HG02943 (cell line): ENCODE measurements around the gene CCDC192.

Experiments used
- ATAC-seq: cut with Tn5 transposase; IDR thresholded peaks from one replicate; pipeline ENCODE4 v1.9.1; 2021; ENCODE audit warnings: mild to moderate bottlenecking, low read depth, moderate library complexity; ENCODE audit not compliant: unreplicated experiment

CCDC192 gene

DNA sequence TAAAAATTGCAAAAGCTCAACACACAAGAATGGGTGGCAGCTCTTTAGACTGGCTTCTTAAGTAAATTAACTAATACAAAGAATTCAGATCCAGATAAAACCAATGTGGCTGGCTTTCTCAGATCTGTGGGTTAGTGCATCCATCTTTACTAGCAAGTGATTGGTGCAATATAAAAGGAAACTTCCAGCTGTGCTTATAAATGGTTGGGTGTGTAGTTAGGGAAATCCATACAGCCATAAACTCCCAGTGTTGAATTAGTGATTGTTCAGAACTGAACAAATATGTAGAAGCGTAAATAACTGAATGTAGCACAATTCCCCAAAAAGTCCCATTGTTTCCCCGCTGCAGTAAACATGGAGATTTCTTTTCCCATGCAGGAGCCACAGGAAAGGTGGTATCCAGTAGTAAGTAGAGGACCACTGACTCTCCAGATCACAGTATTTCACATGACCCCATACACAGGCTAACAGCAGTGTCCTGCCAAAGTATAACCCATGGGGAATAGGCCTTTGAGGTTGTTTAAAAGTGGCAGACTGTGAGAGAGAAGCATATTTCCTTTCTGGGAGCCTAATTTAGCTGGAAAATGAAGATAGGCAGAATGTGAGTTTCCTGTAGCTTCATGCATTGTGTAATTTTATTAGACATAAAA is 207.2 kb downstream of the CCDC192 start:
- no peak for ATAC-seq

DNA sequence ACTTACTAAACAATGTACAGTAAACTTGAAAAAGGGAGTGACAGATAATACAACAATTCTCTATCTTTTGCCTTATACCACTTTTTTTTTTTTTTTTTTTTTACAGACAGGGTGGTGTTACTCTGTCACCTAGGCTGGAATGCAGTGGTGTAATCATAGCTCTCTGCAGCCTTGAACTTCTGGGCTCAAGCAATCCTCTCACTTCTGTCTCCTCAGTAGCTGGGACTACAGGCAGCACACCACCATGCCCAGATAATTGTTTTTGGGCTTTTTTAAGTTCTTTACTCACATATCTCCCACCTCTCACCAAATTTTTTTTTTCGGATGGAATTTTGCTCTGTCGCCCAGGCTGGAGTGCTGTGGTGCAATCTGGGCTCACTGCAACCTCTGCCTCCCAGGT is 208.4 kb downstream of the CCDC192 start:
- ATAC-seq, result no peak

DNA sequence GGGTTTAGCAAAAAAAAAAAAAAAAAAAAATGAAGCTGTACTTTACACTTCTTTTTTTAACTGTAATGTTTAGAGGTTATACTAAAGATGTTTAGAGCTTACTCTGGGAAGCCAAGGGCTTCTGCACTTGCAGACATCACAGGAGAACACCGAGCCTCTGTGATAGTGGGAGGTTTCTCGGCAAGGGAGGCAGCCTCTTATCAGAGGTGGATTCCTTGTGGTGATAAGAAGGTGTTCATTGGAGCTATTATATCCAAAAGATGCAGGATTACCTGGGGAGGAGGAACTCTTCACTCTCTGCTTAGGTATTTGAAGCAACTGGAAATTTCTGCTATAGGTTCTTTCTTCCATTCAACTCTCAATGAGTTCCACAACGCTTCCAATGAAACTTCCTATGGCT is 209.2 kb downstream of the CCDC192 start:
- ATAC-seq, result no peak

DNA sequence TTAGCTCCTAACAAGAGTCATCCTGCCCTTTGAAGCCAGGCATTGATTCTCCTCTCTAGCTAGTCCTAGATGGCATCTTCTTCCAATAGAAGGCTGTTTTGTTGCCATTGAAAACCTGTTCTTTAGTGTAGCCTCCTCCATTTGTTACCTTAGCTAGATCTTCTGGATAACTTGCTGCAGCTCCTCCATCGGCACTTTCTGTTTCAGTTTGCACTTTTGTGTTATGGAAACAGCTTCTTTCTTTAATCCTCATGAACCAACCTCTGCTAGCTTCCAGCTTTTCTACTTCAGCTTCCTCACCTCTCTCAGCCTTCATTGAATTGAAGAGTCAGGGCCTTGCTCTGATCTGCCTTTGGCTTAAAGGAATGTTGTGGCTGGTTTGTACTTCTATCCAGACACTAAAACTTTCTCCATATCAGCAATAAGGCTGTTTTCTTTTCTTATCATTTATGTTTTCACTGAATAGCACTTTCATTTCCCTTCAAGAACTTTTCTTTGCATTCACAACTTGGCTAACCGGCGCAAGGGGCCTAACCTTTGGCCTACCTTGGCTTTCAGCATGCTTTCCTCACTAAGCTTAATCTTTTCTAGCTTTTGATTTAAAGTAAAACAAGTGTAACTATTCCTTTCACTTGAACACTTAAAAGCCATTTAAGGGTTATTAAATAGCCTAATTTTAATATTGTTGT is 213.8 kb downstream of the CCDC192 start:
- no peak for ATAC-seq

DNA sequence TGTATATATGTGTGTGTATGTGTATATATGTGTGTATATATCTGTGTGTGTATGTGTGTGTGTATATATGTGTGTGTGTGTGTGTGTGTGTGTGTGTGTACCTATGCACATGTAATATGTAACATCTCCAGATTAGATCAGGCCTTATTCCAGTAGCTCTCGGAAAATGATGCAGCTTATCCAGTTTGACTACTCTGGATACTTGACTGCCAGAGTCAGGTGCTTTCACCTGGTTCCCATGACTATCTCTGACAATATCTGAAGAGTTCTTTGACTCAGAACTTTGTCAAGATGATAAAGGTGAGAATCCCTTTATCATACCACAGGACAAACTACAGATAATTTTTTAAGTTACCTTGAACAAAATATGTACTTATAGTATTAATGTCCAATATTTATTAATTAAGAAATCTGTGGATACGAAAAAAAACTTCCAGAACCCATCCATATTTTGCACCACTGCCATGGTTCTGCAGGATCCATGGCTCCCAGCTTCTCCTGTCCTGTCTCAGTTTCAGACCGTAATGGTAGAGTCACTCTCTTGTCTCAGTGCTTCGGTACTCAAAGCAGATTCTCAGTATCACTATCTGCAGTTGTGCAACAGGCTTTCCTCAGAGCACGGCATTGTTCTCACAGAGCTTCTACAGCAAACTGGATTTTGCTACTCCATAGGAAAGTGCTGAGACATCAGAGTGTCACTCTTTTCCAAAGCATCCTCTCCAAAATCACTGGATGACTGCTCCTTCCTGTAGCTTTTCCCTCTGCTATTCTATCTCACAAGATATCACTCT is 216.0 kb downstream of the CCDC192 start:
- ATAC-seq, result no peak

DNA sequence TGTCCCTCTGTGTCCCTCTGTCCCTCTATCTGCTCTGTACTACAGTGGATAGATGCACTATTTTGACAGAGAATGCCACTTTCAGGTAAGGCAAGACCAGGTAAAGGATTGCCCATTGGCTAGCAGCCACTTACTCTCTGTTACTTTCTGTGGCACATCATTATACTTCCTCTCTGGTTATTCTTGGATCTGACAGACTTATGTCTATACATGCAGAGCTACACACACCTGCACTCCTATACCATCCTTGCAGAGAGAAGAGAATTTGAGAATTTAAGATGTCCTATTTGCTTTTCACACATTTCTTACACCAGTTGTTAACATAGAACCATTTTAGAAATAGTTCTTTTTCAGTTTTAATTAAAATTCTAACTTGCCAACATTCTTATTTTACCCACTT is 216.6 kb downstream of the CCDC192 start:
- ATAC-seq, result no peak

DNA sequence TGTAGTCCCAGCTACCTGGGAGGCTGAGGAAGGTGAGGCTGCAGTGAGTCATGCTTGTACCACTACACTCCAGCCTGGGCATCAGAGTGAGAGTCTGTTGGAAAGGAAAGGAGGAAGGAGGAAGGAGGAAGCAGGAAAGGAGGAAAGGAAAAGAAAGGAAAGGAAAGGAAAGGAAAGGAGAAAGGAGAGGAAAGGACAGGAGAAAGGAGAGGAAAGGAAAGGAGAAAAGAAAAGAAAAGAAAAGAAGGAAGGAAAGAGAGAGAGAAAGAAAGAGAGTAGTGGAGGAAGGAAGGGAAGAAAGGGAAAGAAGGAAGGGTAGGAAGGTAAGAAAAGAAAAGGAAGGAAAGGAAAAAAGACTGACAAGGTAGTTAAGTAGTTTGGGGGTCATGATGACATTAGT is 217.7 kb downstream of the CCDC192 start:
- no peak for ATAC-seq

DNA sequence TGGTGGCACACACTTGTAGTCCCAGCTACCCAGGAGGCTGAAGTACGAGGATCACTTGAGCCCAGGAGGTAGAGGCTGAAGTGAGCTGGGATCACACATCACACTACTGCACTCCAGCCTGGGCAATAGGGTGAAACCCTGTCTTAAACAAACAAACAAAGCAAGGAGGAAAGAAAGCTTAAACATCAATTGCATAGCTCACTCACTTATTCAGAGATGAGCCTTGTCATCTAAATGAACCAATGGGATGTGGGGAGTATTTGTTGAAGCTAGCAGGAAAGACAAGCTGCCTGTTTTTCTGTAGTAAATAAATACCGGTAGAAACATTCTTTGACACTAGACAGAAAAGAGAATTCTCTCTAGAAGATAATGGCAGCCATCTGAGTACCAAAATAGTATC is 219.4 kb downstream of the CCDC192 start:
- no peak for ATAC-seq

DNA sequence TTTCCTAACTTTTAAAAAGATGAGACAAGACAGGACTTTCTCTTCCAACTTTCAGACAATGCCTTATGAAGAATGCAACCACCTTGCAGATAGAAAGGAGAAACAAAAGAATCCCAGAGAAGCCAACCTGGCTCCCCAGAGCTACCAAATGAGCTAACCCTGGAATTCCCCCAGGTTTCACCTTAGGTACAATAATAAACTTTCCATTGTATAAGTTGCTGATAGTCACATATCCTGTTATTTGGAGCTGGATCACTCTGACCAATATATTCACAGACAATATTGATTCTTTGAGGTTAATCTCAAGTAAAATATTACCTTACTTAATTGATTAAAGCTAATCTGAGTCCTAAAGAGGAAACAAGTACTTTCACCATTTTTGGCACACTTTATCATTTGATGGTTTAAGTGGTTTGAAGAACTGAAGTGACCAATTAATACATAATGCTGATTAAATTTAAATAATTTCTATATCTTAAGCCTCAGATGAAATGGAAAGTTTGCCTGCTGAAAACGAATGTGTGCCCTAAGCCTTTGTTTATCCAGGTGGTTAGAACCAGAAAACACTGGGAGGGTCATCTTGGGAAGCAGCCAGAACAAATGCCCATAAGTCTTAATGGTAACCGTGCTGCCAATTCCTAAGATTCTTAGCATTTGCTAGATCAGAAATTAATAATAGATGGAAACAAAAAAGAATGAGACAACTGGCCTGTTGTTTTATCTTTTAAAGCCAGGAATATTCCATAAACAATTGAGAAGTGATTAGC is 220.8 kb downstream of the CCDC192 start:
- ATAC-seq, result no peak

DNA sequence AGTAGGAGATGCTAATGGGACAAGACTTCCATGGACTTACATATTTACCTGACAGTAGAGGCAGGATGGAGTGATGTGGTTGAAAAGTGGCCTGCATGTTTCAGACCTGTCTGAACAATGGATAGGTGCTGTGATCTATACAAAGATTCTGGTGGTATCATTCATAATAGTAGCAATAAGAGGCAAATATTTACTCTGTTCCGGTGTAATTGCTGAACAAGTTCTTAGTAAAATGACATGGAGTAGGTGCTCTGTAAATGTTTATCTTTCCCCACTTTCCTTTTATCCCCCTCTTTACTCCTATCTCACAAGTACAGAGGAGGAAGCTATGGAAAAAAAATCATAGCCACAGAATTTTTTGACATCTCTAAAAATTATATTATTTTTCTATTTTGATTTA is 221.4 kb downstream of the CCDC192 start:
- ATAC-seq, result no peak

DNA sequence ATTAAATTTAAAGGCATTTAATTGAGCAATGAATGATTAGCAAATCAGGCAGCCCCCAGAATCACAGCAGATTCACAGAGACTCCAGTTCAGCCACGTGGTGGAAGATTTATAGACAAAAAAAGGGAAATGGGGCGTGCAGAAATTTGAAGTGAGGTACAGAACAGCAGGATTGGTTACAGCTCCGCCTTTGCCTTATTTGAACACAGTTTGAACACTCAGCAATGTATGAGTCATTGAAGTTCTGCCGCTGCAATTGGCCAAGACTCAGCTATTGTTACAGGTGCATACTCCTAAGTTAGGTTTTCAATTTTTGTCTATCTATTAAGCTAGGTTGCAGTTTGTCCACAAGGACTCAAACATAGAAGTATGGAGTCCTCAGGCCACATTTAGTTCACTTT is 222.7 kb downstream of the CCDC192 start:
- ATAC-seq, result no peak

DNA sequence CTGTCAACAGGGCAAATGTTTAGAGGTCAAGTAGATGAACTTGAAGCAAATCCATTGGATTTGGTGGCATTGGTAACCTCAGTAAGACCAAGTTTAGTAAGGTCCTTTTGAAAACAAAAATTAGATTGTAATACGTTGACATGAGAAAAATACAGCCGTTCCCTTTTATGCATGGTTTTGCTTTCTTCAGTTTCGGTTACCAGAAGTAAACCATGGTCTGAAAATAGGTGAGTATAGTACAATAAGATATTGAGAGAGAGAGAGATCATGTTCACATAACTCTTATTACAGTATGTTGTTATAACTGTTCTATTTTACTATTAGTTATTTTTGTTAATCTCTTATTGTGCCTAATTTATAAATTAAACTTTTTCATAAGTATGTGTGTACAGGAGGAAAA is 223.8 kb downstream of the CCDC192 start:
- no peak for ATAC-seq

DNA sequence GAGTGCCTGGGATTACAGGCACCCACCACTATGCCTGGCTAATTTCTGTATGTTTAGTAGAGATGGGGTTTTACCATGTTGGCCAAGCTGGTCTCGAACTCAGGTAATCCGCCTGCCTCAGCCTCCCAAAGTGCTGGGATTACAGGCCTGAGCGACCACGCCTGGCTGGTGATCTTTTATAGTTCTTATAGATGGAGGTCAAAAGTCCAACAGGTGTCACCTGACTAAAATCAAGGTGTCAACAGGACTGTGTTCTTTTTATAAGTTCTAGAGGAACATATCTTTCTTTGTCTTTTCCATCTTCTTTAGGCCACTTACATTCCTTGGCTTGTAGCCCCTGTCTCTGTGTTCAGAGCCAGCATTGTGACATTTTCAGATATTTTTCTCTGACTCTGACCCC is 224.9 kb downstream of the CCDC192 start:
- ATAC-seq, result no peak

DNA sequence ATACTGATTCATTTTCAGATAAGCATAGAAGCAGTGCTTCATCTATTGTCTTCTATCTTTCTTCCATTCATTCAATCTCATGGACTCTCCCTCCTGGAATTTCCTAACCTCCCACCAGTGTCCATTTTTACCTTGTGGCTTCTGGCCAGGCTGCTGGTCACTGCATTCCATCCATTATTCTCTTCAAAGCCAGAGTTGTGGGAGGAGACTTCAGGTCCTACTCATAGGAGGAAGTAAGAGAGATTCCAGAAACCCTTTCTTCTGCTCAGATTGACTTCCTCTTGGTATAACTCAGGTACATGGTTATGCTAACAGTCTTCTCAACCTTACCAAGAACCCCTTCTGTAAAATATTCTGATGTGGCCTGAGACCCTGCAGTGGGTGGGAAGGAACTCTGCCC is 227.1 kb downstream of the CCDC192 start:
- ATAC-seq, result no peak

DNA sequence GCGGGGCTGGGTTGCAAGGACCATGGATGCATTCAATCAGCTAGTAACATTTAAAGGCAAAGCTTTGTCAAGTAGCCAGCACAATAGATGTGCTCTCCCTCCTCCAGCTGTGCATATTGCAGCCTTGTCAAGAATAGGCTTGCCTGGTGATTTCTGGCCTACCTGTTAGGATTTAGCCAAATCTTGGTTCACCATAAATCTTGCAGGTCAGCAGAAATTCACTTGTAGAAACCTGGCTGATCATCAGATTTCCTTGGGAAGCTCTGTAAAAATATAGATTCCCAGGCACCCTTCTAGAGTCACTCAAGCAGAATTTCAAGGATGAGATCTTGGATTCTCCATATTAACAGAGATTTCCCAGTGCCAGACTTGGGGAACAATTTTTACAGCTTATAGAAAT is 228.2 kb downstream of the CCDC192 start:
- no peak for ATAC-seq

DNA sequence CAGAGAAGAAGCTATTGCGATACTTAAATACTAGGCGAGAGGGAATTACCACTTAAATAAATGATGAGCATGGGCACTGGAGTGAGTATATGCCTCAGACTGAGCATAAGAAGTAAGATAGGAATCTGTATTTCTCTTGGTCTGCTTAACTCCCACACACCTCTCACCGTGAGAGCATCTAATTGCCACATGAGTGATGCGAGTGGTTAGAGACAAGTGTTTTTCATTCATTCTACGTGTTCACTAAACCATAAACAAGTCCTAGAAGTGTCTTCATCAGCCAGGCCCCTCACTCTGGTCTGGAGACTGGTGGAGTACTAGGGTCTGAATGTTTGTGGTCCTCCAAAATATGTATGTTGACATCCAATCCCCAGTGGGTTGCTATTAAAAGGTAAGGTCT is 230.2 kb downstream of the CCDC192 start:
- no peak for ATAC-seq

DNA sequence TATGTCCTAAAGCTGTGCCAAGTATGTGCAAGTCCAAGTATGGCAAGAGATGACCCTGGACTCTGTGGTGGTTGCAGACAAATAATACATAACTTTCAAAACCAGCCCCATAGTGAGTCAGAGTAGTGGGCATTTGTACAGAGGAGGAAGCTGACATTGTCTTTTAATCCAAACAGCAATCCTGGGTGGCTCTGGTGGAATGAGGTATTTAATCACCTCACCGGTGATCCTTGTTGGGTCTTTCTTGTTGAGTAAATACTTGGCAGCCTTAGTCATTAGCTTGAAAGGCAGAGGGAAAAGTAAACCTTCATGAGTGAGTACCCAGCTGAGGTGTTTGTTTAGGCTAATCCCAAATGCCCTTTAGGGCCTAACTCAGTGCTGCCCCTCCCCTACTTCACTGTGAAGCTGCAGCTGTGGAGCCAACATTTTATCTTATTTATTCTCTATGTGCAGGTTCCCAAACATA is 231.6 kb downstream of the CCDC192 start:
- ATAC-seq, result no peak

DNA sequence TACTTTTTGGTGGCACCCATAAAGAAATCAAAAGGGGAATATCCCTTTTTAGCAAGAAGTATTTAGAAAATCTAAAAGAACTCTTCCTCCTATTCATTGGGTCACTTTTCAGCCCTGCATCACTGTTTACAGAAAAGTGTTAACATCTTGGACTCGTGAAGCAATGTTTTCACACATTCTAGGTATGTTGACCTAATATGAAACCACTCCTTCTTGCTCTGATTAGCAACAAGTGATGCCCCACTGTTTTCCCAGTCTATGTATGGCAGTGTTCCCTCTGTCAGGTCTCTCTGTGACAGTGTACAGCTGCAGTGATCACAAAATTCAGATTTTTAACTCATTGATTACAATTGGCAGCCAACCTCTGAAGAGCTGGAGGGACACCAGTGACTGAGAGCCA is 232.2 kb downstream of the CCDC192 start:
- ATAC-seq, result no peak

DNA sequence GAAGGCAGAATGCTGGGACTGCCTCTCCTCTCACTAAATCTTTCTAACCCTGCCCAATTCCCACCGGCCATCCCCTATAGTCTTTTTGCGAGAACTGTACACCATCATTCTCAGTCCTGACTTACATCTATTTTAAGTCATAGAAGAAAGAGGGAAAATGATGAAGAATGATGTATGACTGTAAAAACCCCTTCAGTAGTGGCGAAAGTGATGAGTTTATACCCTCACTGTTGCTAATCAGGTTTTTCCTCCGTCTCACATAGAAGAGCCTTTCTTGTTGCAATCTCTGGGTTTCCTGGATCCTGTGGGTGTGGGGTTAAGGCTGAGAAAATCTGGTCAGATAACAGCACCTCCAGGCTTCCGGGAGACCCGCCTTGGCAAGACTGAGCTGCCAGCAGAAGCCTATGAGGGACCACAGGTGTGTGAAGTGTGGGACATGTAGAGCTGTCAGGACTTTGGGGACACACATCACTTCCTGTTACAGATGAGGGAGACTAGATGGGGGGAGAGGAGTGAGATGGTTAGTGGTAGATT is 233.3 kb downstream of the CCDC192 start:
- no peak for ATAC-seq

DNA sequence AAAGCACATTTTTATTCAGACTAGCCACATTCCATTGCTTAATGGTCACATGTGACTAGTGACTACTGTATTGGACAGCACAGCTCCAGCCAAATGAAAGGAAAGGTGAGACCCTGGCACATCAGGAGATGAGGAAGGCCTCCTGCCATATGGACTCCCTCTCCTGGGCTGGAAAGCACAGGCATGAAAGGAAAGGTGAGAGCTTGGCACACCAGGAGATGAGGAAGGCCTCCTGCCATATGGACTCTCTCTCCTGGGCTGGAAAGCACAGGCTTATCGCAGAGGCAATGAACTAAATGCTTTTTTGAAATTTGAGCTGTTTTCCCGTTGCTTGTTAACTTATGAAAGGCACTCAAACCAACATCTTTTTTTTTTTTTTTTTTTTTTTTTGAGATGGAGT is 235.6 kb downstream of the CCDC192 start:
- no peak for ATAC-seq

DNA sequence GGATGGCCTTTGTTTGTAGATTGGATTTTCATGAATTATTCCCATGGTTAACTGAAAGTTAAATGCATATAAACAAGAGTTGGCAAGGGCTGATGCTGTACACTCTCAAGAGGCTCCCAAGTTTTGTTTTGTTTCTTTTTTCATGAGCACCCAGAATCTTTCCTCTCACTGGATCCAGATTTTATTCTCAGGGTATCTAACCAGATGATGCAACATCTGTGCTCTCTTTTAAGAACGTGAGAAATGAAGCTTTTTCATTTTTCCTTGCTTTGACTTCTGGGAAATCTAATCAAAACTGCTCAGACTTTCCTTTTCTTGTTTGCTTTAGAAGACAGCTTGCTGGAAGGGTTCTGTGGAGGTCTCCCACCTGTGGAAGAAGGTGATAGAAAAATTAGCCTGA is 237.7 kb downstream of the CCDC192 start:
- ATAC-seq, result no peak
